COLO668 (cell line): ENCODE results near the gene PPIF.
A peak's percentile ranks its signal among the peaks of the same experiment; 100 is the strongest.

Source experiments
- DNase-seq: peaks from one replicate; lab custom pipeline; 2025; ENCODE audit not compliant: unreplicated experiment; lab: John Stamatoyannopoulos, UW

The PPIF gene

DNA sequence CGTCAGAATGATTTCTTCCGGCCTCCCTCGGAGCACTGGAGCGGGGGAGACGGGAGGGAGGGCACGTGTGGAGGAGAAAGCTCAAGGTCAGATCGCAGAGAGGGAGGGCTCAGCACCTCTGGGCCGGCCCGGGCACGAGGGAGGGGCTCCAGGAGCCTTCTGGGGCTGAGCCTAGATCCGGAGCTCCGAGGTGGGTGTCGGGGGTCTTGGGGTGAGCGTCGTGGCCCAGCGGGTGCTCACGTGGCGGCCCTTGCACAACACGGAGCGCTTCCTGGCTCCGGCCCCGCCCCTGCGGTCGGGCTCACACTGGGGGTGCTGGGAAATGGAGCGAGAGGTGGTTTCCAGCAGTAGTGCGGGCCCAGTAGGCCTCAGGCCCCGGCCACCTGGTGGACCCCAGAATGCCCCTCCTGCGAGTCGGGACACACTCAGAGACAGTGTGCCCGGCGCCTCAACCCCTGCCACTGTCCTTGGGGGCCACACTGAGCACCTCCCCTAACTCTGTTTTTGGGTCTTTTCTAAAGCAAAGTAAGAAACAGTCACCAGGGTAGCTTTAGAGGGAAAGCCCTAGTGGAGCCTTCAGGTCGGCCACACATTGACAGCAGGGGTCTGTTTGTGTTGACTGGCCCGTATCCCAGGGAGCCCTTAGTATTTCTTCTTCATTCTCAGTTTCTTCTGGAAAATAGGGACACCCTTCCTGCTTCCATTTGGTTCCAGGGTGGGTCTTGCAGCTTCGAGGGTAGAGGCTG lies 798 bp downstream of the PPIF start:
- peak; percentile 69 for DNase-seq

DNA sequence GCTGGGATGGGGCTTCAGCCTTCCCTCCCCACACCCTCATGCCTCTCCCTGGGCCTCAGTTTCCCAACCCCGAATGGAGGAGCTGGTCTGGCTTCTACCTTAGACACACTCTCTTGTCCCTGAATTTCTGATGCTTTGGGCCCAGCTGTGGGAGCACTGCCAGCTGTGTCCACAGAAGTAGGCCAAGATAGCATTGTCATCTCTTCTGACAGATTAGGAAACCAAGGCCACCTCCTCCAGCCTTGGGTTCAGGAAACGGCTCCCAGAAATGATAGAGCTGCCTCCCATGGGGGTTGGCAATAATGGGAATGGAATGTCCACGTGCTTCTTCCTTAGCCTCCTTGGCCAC lies 1.3 kb downstream of the PPIF start:
- no peak for DNase-seq

DNA sequence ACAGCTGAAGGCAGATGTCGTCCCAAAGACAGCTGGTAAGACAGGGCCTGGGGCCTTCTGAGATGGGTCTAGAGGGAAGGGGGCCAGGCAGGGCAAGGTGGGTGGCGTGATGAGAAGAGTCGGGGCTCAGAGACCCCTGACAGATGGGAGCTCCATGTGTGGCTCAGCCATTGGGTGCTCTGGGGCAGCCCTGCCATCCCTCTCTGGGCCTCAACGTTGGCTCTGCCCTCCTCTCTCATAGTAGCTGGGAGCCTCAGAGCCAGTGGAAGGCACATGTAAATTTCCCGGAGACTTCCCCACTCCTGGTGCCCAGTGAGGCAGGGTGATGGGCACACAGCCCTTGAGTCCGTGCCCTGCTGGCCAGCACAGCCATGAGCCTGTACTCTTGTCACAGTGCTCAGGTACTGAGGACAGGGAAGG lies 1.8 kb downstream of the PPIF start:
- no peak for DNase-seq

DNA sequence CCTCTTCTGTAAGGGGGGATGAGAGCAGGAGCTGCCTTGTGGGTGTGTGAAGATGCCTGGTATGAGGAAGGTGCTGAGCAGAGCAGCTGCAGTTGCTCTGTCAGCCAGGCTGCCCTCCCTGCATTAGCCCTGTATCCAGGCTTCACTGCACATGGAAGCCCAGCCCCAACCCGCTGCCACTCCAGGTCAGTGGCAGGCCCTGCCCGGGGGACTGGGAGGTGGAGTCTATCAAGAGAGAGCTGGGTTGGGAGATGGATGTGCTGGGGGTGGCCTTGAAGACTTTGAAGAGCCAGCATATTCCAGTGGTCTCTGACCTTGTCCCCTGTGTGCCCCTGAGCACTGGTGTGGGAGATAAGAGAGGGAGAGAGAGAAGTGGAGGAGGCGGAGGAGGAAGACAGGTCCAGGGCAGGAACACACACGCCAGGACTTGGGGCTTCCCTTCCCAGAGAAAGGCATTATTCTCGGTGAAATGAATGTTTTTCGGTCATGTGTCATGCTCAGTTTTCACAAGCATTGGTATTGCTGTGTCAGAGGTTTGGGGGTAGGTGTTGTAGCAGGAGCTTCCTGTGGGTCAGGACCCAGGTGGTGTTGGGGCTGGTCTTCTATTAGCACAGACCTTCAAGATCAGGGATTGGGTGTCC lies 2.6 kb downstream of the PPIF start:
- no peak for DNase-seq

DNA sequence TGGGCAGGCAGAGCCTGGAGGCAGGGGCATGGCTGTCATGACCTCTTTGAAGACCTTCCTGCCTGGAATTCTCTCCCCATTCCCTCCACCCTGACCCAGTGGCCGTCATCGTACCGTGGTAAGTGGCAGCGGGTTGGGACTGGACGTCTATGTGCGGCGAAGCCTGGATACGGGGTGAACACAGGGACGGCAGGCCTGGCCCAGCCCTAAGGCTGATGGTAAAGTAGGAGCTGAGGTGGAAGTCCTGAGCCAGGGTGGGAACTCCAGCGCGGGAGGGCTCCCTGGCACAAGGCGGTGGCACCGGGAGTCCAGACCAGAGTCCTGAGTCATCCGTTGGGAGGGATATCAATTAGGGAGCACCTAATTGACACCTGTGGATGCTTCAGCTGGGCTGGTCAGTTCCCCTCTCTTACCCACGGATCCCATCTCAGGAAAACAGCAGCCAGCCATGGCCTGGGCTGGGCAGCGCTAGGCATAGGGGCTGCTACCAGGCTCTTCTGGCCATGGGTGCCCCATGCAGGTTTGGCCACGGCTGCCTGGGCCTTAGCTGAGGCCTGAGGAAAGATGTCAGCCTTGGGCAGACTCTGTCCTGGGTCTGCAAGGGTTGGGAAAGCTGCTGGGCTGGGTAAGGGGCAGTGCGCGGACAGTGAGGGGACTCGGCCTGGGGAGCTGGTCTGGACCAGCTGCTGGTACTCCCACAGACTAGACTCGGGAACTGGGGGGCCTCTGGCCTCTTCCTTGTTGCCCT lies 3.3 kb downstream of the PPIF start:
- DNase-seq = no peak

DNA sequence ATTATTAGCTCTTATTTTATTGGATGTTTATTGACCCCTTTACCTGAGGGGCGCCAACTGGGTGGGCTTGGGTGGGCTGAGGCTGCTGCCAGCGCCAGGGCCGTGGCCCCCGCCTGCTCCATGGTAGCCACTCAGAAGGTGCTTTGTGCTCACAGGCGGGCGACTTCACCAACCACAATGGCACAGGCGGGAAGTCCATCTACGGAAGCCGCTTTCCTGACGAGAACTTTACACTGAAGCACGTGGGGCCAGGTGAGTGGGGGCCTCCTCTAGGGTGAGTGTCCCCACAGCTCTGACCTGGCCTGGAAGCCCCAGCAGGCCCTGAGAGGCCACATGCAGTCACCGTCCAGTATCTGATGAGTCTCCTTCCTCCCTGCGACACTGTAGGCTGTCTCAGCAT lies 4.1 kb downstream of the PPIF start:
- DNase-seq = no peak

DNA sequence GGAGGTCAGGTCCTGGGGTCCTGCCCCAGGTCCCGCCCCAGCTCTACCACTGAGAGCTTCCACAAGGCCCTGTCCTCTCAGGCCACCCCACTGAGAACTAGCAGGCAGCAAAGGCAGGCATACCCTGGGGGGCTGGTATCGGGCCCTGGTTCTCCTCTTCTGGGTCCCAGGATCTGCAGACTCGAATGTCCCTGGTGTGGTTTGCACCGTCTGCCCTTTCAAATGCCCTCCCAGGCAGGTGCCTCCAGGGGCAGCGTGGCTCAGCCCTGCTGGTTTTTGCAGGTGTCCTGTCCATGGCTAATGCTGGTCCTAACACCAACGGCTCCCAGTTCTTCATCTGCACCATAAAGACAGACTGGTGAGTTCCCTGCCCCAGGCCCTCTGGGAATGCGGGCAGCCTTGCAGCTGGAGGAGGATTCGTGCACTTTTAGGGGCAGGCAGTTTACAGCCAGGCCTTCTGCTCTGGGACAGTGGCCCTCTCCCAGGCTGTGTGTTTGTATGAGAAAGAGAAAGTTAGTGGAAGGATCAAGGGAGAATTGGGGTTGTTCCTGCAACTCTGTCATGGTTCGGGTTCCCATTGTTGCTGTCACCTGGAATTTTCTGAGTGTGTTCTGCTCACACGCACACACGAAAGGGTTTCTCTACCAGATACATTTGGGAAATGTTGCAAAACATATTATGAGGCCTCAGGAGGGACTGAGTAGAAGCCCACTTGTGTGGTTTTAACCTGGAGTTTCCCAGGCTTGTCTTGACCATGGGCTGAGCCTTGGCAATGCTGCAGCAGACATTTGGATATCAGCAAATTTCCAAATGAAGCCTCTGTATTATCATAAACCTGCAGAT lies 5.0 kb downstream of the PPIF start:
- DNase-seq = no peak

DNA sequence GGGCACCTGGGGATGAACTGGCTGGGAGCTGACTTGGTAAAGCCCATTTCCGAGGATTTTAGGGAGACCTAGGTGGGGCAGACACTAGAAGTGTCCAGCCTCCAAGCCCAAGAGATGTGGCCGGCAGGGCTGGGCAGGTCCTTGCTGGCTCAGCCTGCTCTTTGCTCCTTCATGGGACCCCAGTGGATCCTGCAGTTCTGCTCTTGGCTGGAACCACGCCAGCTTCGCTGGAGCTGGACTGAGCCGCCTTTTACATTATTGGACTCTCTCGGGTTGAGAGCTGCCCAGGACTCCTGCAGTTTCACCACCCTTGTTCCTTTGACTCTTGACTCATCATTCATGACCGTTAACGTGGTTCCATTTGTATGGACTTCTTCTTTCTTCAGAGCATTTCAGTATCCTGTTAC lies 5.7 kb downstream of the PPIF start:
- DNase-seq = no peak

DNA sequence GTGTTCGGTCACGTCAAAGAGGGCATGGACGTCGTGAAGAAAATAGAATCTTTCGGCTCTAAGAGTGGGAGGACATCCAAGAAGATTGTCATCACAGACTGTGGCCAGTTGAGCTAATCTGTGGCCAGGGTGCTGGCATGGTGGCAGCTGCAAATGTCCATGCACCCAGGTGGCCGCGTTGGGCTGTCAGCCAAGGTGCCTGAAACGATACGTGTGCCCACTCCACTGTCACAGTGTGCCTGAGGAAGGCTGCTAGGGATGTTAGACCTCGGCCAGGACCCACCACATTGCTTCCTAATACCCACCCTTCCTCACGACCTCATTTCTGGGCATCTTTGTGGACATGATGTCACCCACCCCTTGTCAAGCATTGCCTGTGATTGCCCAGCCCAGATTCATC lies 6.5 kb downstream of the PPIF start:
- DNase-seq = no peak

DNA sequence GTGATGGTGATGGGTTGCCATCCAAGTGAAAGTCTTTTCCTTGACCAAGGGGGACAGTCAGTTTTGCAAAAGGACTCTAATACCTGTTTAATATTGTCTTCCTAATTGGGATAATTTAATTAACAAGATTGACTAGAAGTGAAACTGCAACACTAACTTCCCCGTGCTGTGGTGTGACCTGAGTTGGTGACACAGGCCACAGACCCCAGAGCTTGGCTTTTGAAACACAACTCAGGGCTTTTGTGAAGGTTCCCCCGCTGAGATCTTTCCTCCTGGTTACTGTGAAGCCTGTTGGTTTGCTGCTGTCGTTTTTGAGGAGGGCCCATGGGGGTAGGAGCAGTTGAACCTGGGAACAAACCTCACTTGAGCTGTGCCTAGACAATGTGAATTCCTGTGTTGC lies 6.9 kb downstream of the PPIF start:
- DNase-seq = no peak

DNA sequence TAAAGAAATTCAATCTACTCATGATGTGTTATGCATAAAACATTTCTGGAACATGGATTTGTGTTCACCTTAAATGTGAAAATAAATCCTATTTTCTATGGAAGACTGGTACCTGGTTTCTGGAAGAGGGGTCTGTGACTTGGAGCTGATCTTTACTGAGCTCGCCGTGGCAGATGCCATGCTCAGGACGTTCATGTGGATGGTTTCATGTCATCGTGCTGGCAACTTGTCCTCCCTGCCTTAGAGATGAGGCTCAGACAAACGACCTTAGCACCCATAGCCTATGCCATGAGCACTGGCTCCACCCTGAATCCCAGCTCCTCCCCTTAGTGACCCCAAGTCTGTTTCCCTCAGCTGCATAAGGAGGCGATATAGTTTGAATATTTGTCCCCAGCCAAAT lies 7.3 kb downstream of the PPIF start:
- no peak for DNase-seq

DNA sequence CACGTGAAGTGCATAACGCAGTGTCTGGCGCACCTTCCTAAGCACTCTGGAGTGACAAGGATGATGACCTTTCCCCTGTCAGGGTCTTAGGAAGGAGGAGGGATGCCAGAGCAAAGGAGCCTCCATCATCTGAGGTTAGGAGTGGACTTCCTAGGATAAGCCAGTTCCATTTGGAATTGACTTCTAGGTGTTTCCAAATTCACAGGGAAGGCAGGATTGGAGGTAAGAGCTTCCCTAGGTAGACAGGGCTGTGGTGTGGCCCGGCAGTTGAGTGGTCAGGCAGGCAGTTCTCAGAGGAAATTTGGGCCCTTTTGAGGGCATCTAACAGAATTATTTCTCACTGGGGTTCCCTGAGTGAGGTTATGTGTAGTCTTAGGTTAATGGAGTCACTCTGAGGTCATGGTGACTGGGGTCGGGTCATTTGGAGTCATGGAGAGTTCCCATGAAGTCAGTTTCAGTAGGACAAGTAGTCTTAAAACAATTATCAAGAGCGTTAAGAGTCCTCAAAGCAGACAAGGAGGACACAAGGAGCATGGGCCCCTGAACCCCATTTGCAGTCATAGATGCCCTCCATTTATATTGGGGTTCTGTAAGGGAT lies 8.2 kb downstream of the PPIF start:
- DNase-seq = no peak

DNA sequence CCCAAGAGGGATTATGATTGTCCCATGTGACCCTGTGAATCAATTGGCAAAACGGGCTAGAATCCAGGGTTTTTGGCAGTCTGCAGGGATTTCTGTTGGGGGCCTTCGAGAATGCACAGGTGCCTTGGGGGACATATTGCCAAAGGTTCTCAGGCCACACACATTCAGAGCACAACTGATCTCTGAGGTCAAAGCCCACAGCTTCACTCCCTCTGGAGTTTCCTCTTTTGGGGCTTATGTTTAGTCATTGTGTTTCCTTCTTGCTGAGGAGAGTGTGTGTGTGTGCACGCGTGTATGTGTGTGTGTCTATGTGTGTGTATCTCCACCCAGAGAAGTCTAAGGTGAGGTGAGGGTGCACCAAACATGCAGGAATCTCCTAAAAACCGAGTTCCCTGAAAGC lies 8.8 kb downstream of the PPIF start:
- DNase-seq = no peak

DNA sequence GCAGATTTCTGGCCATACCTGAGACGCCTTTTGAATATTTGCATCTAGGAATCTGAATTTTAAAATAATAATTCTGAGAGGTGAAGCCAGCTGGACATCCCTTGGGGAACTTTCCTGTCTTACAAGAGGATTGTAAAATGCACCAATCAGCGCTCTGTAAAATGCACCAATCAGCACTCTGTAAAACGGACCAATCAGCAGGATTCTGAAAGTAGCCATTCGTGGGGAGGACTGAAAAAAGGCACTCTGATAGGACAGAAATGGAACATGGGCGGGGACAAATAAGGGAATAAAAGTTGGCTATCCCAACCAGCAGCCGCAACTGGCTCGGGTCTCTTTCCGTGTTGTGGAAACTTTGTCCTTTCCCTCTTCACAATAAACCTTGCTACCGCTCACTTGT lies 9.9 kb downstream of the PPIF start:
- DNase-seq = no peak

DNA sequence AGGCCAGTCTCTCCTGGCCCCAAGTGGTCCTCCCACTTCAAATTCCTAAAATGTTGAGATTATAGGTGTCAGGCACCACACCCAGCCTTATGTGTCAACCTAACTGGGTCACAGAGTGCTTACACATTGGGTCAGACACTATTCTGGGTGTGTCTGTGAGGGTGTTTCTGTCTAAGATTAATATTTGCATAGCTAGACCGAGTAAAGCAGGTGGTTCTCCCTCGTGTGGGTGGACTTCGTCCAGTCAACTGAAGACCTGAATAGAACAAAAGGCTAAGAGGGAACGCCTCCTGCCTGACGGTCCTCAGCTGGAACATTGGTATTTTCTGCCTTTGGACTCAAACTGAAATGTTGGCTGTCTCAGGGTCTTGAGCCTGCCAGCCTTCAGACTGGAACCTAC lies 11.5 kb downstream of the PPIF start:
- peak; percentile 50 for DNase-seq

DNA sequence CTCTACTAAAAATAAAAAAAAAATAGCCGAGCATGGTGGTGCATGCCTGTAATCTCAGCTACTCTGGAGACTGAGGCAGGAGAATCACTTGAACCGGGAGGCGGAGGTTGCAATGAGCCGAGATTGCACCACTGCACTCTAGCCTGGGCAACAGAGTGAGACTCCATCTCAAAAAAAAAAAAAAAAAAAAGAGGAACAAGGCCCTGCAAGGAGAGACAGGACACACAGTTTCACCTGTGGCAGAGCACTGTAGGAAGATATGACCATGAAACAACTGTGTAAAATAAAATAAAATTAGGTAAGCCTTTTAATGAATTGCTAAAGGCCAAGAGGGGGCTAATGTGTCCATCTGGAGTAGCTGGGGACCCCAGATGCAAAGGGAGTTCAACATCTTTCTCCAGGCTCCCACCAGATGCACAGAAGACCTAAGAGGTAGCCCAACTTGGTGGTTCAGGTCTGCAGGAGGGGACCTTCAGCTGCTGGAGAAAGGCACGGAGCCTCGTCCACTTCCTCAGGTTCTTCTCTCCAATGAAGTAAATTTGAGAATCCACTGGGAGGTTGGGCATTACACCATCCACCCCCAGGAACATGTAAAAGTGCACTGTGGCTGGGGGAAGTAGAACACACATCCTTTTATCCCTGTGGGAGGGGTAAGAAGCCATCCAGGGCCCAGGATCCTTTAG lies 12.7 kb downstream of the PPIF start:
- no peak for DNase-seq

DNA sequence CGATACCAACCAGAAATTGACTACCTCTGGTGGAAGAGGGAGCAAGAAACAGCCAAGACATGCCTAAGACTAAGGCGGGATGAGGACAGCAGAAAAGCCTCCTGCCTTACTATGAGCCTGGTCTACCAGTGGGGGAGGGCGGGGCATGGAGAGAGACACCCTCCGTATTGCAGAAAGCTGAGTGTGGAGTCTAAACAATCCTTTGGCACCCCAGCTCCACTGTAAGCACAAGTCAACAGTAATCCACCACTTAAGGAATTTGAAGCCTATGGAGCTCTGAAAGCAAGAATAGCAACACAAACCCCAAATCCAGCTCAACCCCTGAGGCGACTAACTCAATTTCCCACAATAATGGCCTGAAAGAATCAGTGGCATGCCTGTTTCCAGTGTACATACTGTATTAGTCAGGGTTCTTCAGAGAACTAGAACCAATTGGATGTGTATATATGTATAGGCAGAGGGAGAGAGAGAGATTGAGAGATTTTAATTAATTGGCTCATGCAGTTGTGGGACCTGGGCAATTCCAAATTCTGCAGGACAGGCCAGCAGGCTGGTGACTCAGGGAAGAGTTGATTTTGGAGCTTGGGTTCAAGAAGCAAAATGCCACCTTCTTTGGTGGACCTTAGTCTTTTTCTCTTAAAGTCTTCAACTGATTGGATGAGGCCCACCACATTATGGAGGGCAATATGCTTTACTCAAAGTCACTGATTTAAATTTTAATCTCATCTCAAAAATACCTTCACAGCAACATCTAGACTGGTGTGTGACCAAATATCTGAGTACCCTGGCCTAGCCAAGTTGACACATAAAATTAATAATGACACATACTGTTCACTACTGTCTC lies 13.5 kb downstream of the PPIF start:
- DNase-seq = no peak

DNA sequence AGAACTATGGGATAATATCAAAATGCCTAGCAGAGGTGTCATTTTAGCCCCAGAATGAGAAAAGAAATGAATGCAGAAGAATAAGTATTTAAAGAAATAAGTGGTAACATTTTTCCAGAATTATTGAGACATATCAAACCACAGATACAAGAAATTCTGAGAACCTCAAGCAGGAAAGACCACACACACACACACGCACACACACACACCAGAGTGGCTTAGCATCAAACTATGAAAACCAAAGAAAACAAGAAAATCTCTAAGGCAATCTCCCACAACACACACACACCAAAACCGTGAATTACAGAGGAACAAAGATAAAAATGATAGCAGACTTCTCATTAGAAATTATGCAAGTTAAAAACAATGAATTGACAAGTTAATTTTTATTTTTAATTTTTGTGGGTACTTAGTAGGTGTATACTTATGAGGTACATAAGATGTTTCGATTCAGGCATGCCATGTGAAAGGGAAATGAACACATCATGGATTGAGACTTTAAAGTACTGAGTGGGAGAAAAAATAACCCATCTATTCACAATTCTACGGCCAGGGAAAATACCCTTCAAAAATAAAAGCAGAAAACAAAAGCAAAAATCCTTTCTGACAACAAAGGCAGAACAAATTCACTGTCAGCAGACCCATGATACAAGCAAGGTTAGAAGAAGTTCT lies 14.6 kb downstream of the PPIF start:
- DNase-seq = no peak
